Suppressor macrophage (primary cell): ENCODE measurements around the gene ZNF621.
"Not testable (repeated sequence)": the region's sequence is repeated elsewhere in the genome, so short reads cannot be mapped to it uniquely, and the experiment has no call there.

Experiments used
- DNase-seq, 4 experiments: peaks; one replicate each; pipeline ENCODE4 v3.0.0-alpha.2; 2020 to 2022

ZNF621 gene

GRCh38 chr3:40546816-40547215, 22.1 kb downstream of the ZNF621 start:
- peak in 3 of 4 experiments; percentile 16 to 34 (median 26) for DNase-seq

DNA sequence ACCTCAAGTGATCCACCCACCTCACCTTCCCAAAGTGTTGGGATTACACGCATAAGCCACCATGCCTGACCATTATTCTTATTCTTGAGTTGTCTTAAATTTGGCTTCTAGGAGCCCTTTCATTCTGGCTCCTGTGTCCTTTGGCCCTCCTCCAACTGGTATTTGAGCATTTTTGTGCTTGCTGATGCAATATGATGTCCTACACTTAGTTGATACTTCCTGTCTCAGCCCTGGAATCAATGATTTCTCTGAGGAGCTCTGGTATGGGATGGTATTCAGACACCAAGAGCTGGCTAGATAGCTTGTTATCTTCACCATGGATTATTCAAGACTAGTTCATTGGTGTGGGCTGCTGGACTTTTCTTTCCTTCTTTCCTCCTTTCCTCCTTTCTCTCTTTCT, 25.4 kb downstream of the ZNF621 start:
- no peak for DNase-seq

DNA sequence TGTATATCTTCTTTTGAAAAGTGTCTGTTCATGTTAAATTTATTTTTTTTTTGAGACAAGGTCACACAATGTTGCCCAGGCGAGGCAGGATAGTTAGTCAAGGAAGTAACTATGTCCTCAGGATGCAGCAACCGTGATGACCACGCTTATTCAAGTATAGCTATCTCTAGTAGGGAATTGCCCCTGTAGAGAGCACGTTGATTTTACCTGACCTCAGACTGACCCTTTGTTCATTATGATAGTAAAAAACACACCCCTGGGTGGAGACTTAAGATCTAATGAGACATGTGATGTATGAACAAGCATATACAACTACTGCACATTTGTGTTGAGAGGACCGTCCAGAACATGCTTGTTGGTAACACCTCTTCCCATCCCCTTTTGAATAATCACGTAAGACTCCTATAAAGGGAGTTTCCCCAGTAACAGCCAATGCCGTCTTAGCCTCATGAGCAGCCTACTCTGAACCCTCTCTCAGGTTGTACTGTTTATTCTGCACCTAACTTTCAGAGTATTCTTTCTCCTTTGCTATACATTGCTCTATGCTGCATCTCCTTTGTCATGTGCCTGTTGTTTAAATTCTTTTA, 32.9 kb downstream of the ZNF621 start:
- DNase-seq = no peak

DNA sequence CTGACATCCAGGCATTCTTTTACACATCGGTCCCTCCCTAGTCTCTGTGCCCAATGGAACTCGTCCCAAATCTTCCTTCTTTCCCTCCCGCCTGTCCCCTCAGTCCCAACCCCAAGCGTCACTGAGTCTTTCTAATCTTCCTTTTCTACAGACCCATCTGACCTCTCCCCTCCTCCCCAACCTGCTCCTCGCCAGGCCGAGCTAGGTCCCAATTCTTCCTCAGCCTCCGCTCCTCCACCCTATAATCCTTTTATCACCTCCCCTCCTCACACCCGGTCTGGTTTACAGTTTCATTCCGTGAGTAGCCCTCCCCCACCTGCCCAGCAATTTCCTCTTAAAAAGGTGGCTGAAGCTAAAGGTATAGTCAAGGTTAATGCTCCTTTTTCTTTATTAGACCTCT, 37.7 kb downstream of the ZNF621 start:
- not testable (repeated sequence) for DNase-seq

DNA sequence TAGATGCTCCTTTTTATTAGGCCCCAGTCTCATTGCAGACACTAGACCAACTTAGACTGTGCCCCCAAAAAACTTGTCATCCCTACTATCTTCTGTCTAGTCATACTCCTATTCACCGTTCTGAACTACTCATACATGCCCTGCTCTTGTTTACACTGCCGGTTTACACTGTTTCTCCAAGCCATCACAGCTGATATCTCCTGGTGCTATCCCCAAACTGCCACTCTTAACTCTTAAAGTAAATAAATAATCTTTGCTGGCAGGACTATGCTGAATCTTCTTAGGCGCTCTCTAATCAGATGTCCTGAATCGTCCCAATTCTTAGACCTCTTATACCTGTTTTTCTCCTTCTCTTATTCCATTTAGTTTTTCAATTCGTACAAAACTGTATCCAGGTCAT, 40.9 kb downstream of the ZNF621 start:
- DNase-seq = not testable (repeated sequence)

- no peak for DNase-seq
Observed at GRCh38 chr3:40566694-40567093, 41.9 kb downstream of the ZNF621 start.

GRCh38 chr3:40572588-40572987, 47.8 kb downstream of the ZNF621 start:
- peak in 1 of 4 experiments; percentile 11 for DNase-seq

- DNase-seq = no peak
Observed at GRCh38 chr3:40574050-40574449, 49.3 kb downstream of the ZNF621 start.

DNA sequence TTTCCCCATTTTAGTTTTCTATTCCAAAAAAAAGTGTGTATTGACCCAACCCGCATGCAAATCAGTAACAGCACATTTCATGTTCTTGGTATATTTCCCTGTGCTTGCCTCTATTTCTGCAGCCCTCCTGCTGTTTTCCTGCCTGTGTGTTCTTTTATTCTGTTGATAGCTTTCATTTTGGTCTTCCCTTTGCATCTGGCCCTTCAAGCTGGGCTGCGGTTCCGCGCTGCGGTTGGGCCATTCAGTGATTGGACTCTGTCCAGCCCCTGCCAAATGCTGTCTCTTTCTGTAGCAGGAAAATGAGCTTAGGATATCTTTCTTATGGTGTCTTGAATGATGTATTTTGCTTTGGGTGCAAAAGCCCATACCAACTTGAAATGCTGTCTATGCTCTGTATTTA, 49.9 kb downstream of the ZNF621 start:
- no peak for DNase-seq

DNA sequence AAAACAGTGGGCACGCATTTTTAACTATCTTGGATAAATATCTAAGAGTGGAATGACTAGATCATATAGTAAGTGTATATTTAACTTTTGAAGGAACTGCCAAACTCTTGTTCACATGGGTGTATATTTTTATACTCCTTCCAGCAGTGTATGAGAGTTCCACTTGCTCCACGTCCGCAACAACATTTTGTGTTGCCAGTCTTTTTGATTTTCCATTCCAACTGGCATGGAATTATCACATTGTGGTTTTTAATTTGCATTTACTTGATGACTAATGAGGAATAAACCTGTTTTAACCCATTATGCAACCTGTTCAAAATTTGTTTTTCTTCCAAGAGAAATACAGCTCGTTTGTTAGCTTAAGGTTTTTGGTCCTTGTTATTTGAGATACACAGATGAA, 51.6 kb downstream of the ZNF621 start:
- DNase-seq = no peak

DNA sequence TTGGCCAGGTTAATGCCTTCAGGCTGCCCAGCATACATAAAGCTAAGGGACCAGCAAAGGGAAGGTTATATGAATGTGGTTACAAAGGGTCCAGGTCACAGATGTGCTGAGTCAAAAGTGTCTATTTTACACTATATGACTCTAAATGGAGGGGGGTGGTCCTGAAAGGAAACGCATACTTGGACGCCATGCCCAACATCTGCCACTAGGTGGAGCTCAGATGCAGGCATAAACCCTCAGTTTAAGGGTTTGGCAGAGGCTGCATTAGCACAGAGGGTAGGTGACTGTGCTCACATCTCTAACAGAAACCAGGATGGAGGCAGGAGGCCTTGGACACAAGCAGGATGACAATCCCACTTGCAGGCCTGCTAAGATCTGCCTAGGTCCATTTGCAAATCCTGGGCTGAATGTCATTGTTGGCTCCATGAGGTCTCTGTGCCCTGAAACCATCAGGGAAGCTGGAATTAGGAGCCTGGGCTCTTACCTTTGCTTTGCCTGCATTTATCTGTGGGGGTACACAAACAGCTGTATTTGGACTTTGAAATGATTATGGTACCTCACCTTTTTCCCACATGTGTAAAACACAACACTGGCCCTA, 55.8 kb downstream of the ZNF621 start:
- peak; percentile 69 to 82 (median 78) for DNase-seq

DNA sequence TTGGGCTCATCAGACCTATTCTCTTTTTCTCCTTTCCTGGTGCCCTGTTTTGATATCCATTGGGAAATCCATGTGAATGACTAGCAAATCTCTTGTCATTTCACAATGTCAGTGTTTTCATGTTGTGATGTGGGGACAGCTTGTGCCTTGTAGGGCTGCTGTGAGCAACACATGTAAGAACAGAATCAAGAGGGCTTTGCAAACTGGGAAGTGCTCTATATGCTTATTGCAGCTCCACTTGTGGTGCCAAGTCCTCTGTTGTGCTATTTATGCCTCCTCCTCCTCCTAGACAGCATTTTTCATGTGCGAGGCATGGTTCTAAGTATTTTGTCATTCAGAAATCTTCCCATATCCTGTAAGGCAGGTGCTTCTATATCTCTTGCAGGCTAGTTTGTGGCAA, 56.4 kb downstream of the ZNF621 start:
- DNase-seq = no peak

DNA sequence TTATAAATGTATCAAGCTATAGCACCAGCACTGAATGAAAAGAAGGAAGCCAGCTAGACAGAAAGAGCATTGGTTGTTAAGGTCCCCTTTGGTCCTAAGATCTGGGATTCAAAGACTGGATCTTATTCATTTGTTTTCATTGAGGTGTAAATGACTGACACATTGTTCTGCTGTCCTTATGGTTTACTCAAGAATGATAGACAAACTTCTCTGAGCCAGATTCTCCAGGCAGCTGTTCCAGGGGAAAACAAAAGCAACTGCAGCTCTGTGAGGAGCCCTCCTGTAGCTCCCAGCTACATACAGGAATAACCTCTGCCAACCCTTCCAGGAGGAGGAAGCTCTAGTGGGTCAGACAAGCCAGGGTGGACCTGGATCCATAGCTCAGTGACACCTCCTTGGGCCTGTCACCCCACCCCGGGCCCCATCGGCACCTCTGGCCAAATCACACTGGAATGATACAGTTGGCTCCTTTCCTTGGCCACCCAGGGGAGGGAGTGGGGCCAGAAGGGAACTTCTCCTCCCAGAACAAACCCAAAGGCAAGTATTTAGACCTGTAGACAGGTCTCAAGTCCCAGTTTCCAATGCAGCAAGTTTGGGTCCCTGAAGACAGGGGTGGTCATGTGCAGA, 57.8 kb downstream of the ZNF621 start:
- no peak for DNase-seq

DNA sequence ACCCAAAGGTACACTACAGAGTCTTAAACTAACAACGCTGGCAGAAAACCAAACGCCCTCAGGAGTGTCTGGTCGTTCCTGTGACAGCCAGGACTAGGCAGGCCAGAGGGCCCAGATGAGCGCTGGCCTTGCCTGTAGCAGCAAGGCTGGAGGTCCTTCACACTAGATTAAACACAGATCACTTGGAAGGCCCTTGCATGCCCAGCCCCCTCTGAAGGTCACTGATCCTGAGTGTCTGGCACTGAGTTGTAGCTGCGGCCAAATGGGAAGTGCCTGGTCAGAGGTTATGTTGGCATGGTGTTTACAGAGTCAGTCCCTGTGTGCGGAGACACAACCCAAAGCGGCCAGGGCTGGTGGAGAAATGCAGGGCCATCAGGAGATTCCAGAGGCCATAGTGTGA, 58.9 kb downstream of the ZNF621 start:
- no peak for DNase-seq

- DNase-seq = peak; percentile 86 to 96 (median 92)
Observed at GRCh38 chr3:40584625-40585189, 59.9 kb downstream of the ZNF621 start.

- DNase-seq = peak in 1 of 4 experiments; percentile 6
Observed at GRCh38 chr3:40585381-40586016, 60.7 kb downstream of the ZNF621 start.

GRCh38 chr3:40586901-40587300, 62.1 kb downstream of the ZNF621 start:
- no peak for DNase-seq

DNA sequence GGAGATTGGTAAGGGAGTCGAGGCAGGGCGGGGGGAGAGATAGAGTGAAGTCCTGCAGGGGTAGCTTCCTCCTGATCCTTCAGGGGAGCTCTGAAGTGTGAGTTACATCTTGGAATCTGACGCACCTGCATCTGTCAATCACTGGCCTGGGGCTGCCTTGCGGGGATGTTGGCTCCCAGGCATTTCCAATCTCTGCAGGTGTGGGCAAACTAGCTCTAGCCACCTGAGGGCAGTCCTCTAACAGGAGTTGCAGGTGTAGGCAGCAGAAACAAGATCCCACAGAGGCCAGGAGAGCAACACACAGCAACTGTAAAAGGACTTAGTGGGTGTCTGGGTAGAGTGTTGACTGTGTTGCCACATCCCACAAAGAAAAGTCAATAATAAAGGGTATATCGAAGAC, 63.6 kb downstream of the ZNF621 start:
- no peak for DNase-seq
